Measurements from ENCODE around the gene AASDHPPT. TPM values are rescaled to one million over a fixed set of nuclear protein-coding genes. Genes with fewer than 3 reads are reported as not detected.

AASDHPPT gene
- total RNA-seq, 1 experiment from 2014 or later: 47.1 TPM

GRCh38 chr11:106030609-106031008 is 46.9 kb upstream of the AASDHPPT start:
- Histone ChIP-seq H2BK15ac (ENCODE audit: low read depth, low read length) (no peak overlapping the region), H3K4me1 (ENCODE audit: insufficient read depth, low read length) (no peaks in the 10 kb centered on the region), H3K9me3 (ENCODE audit: control insufficient read depth, low read depth, low read length) (no peaks in the 10 kb centered on the region), H3K4ac (ENCODE audit: low read depth, low read length) (no peak overlapping the region), H2BK5ac (ENCODE audit: insufficient read length, low read length) (no peak overlapping the region), H3K4me2 (ENCODE audit: insufficient read depth, insufficient read length, low read length) (no peak overlapping the region), H3K79me1 (ENCODE audit: insufficient read depth, low read depth, low read length, poor library complexity, severe bottlenecking) (no peaks in the 10 kb centered on the region), H3K23me2 (ENCODE audit: insufficient read length, low read depth, low read length, poor library complexity, severe bottlenecking) (no peaks in the 10 kb centered on the region), H4K20me1 (ENCODE audit: control insufficient read depth, insufficient read depth, insufficient read length) (no peaks in the 10 kb centered on the region), H3T11ph (ENCODE audit: low read length) (no peak overlapping the region), H2AFZ (ENCODE audit: low read length) (no peak overlapping the region), H3K27me3 (ENCODE audit: insufficient read depth, low read length) (no peaks in the 10 kb centered on the region), H2AK5ac (ENCODE audit: insufficient read length, low read length) (no peak overlapping the region), H3K18ac (ENCODE audit: insufficient read length, low read depth, low read length) (no peak overlapping the region), H4K5ac (ENCODE audit: insufficient read length, low read depth, low read length) (no peak overlapping the region), H3K56ac (ENCODE audit: insufficient read length, low read depth, low read length) (no peak overlapping the region), H3K9ac (ENCODE audit: extremely low read depth, insufficient read length, low read length) (no peak overlapping the region), H3K27ac (ENCODE audit: insufficient read length, low read depth, low read length) (no peak overlapping the region), H2BK20ac (ENCODE audit: low read depth, low read length, poor library complexity, severe bottlenecking) (no peak overlapping the region), H4K8ac (replicated peaks; ENCODE audit: insufficient read length, low read depth, low read length) (no peak overlapping the region), H2BK120ac (ENCODE audit: low read depth, low read length, poor library complexity, severe bottlenecking) (no peak overlapping the region), H2BK12ac (ENCODE audit: insufficient read length, low read depth, low read length) (no peak overlapping the region), H3K14ac (ENCODE audit: insufficient read depth, low read length) (no peak overlapping the region), H3K79me2 (ENCODE audit: insufficient read depth, low read length) (no peaks in the 10 kb centered on the region), H3K23ac (ENCODE audit: insufficient read length, low read depth, low read length) (no peak overlapping the region), H4K91ac (ENCODE audit: insufficient read length, low read depth, low read length) (no peak overlapping the region)
- no peak for TF ChIP-seq CTCF (conservative IDR thresholded peaks at IDR 0.05)
- no peak overlapping the region for H3K4me3 Mint-ChIP-seq
- peaks cover 3 to 6% of the 10 kb centered on the region in 2 experiments; a peak in 3 of 4 replicates for H3K4me1 Mint-ChIP-seq
- H3K36me3 Mint-ChIP-seq (ENCODE audit: insufficient read depth in 1 of 3, low read depth in 3 of 3): no peaks in the 10 kb centered on the region; a peak in 1 of 7 replicates
- no peak overlapping the region for H3K27ac Mint-ChIP-seq
- no peaks in the 10 kb centered on the region for H3K27me3 Mint-ChIP-seq (ENCODE audit: low read depth)
- H3K9me3 Mint-ChIP-seq: peaks cover 2 to 3% of the 10 kb centered on the region in 2 experiments; a peak in 3 of 5 replicates
- WGBS (ENCODE audit: extremely low coverage, insufficient read length, low lambda C conversion rate): no CpG with 5 or more reads among the region's 4 CpGs
- DNase-seq: no peak
